Measurements from ENCODE around the gene MRAP. TPM values are rescaled to one million over a fixed set of nuclear protein-coding genes. Genes with fewer than 3 reads are reported as not detected.

MRAP gene
- polyA plus RNA-seq, 1 experiment: not detected

GRCh38 chr21:32299695-32300094 lies 1.0 kb downstream of the MRAP start:
- Histone ChIP-seq H3K4me3 (ENCODE audit: low read depth, low read length) (no peak overlapping the region), H3K27me3 (ENCODE audit: control insufficient read depth, insufficient read depth, low read length) (no peaks in the 10 kb centered on the region), H3K36me3 (ENCODE audit: control insufficient read depth, insufficient read depth, low read length) (peaks cover 4% of the 10 kb centered on the region)
- DNase-seq (ENCODE audit: low read depth): no peak
- ChIA-PET POLR2A (no interaction called here), CTCF (interaction anchor here (1.1 kb wide), 1 partner anchor 24 kb away, joined by 3 read pairs; no protein-coding TSS in a partner anchor)
- TF ChIP-seq CTCF (IDR thresholded peaks at IDR 0.05; ENCODE audit: insufficient read depth, low read depth, low read length): no peak

- Histone ChIP-seq H3K36me3 (ENCODE audit: control insufficient read depth, insufficient read depth, low read length) (peaks cover 4% of the 10 kb centered on the region), H3K4me3 (ENCODE audit: low read depth, low read length) (no peak overlapping the region), H3K27me3 (ENCODE audit: control insufficient read depth, insufficient read depth, low read length) (no peaks in the 10 kb centered on the region)
- DNase-seq (ENCODE audit: low read depth): no peak
- ChIA-PET CTCF (no interaction called here), POLR2A (no interaction called here)
- TF ChIP-seq CTCF (IDR thresholded peaks at IDR 0.05; ENCODE audit: insufficient read depth, low read depth, low read length): no peak
These were observed 1.5 kb downstream of the MRAP start for GRCh38 chr21:32300117-32300681.

GRCh38 chr21:32301596-32301995 lies 2.9 kb downstream of the MRAP start:
- no peak for TF ChIP-seq CTCF (IDR thresholded peaks at IDR 0.05; ENCODE audit: insufficient read depth, low read depth, low read length)
- ChIA-PET CTCF (interaction anchor here (0.5 kb wide), 1 partner anchor 288 kb away, joined by 3 read pairs; no protein-coding TSS in a partner anchor), POLR2A (no interaction called here)
- Histone ChIP-seq H3K27me3 (ENCODE audit: control insufficient read depth, insufficient read depth, low read length) (no peaks in the 10 kb centered on the region), H3K4me3 (ENCODE audit: low read depth, low read length) (no peak overlapping the region), H3K36me3 (ENCODE audit: control insufficient read depth, insufficient read depth, low read length) (peaks cover 7% of the 10 kb centered on the region)
- DNase-seq (ENCODE audit: low read depth): no peak

- ChIA-PET CTCF (no interaction called here), POLR2A (no interaction called here)
- TF ChIP-seq CTCF (IDR thresholded peaks at IDR 0.05; ENCODE audit: insufficient read depth, low read depth, low read length): no peak
These were observed 3.9 kb downstream of the MRAP start for GRCh38 chr21:32302560-32302959.

GRCh38 chr21:32303385-32303784 lies 4.7 kb downstream of the MRAP start:
- CTCF ChIA-PET: no interaction called here
- POLR2A ChIA-PET: no interaction called here
- no peak overlapping the region for H3K4me3 ChIP-seq (ENCODE audit: low read depth, low read length)
- H3K36me3 ChIP-seq (ENCODE audit: control insufficient read depth, insufficient read depth, low read length): peaks cover 7% of the 10 kb centered on the region
- H3K27me3 ChIP-seq (ENCODE audit: control insufficient read depth, insufficient read depth, low read length): no peaks in the 10 kb centered on the region
- DNase-seq (ENCODE audit: low read depth): no peak
- TF ChIP-seq CTCF (IDR thresholded peaks at IDR 0.05; ENCODE audit: insufficient read depth, low read depth, low read length): no peak

More at GRCh38 chr21:32302560-32302959, 3.9 kb downstream of the MRAP start:
- peaks cover 7% of the 10 kb centered on the region for H3K36me3 ChIP-seq (ENCODE audit: control insufficient read depth, insufficient read depth, low read length)
- no peak overlapping the region for H3K4me3 ChIP-seq (ENCODE audit: low read depth, low read length)
- H3K27me3 ChIP-seq (ENCODE audit: control insufficient read depth, insufficient read depth, low read length): no peaks in the 10 kb centered on the region
- no peak for DNase-seq (ENCODE audit: low read depth)
